ENCODE data around the gene TUBB4B.

DNA sequence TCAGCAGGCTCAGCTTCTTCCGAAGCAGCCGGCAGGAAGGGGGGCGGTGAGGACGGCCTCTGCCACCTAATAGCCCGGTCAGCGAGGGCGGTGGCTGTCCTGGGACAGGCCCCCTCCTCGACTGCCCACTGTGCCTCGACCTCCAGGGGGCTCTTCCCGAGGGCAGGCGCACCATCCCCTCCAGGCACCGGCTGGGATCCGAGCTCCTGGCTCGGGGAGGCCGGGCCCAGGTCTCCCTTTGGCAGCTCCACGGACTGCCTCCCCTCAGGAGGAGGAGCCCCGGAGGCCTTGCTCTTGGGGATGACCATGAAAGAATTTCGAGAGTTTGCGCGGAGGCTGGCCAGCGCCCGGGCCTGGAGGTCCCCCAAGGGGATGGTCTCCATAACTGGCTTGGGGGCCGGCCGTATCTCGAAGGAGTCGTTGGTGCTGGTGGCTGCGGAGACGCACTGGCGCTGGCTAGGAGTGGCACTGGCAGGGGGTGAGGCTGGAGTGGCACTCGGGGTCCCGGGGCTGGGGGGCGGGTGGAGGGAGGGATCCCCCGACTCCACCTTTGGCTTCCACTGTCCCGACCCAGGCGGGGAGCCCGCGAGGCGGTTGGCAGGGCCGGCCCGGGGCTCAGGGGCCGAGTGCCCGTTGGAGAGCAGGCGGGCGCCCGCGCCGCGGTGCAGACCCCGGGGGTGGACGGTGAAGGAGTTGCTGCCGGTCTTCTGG, 41.5 kb upstream of the TUBB4B start:
- TF ChIP-seq, protein P1, sequence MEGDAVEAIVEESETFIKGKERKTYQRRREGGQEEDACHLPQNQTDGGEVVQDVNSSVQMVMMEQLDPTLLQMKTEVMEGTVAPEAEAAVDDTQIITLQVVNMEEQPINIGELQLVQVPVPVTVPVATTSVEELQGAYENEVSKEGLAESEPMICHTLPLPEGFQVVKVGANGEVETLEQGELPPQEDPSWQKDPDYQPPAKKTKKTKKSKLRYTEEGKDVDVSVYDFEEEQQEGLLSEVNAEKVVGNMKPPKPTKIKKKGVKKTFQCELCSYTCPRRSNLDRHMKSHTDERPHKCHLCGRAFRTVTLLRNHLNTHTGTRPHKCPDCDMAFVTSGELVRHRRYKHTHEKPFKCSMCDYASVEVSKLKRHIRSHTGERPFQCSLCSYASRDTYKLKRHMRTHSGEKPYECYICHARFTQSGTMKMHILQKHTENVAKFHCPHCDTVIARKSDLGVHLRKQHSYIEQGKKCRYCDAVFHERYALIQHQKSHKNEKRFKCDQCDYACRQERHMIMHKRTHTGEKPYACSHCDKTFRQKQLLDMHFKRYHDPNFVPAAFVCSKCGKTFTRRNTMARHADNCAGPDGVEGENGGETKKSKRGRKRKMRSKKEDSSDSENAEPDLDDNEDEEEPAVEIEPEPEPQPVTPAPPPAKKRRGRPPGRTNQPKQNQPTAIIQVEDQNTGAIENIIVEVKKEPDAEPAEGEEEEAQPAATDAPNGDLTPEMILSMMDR (conservative IDR thresholded peaks at IDR 0.05; ENCODE audit: low read depth, low read length): no peak
- no peak for TF ChIP-seq EZH2 (IDR thresholded peaks at IDR 0.05; ENCODE audit: low read length, unreplicated experiment)

Measured in PC-3 (cell line).